Tibial nerve (tissue), 4 donors: ENCODE measurements around the gene TMEM174. TPM values are rescaled to one million over a fixed set of nuclear protein-coding genes. Genes with fewer than 3 reads are reported as not detected.
A peak's percentile ranks its signal among the peaks of the same experiment; 100 is the strongest.

ENCODE experiments used
- DNase-seq, 2 donors: peaks; one replicate each; pipeline ENCODE4 v3.0.0-alpha.2; 2019; ENCODE audit warnings: low spot score in 2 of 2
- H3K27ac ChIP-seq, 4 donors: fragments of 200-600 bp; sonication (generic) in 3 of 4; one replicate each; pipeline ENCODE4 v1.5.1; 2017 to 2019; ENCODE audit warnings: mild to moderate bottlenecking in 1 of 4
- H3K27me3 ChIP-seq, 2 donors: fragments of 200-600 bp; sonication (generic) in 1 of 2; one replicate each; pipeline versions ENCODE4 v1.5.1 to v1.6.0; 2017 to 2019
- H3K36me3 ChIP-seq, 3 donors: fragments of 200-600 bp; sonication (generic); one replicate each; pipeline ENCODE4 v1.5.1; 2018 to 2019
- H3K4me1 ChIP-seq, 4 donors: fragments of 200-600 bp; sonication (generic) in 3 of 4; one replicate each; pipeline ENCODE4 v1.5.1; 2017 to 2019
- H3K4me3 ChIP-seq, 4 donors: fragments of 200-600 bp; sonication (generic) in 3 of 4; one replicate each; pipeline ENCODE4 v1.5.1; 2017 to 2019; ENCODE audit warnings: mild to moderate bottlenecking in 1 of 4, moderate library complexity in 1 of 4
- H3K9me3 ChIP-seq, 4 donors: fragments of 200-600 bp; sonication (generic) in 3 of 4; one replicate each; pipeline ENCODE4 v1.5.1; 2017 to 2019
- EP300 ChIP-seq, 2 donors: sonication (generic); formaldehyde crosslinking; IDR thresholded peaks; one replicate each; pipeline ENCODE4 v1.6.1; 2017; ENCODE audit warnings: antibody characterized with exemption in 2 of 2, mild to moderate bottlenecking in 1 of 2
- POLR2A ChIP-seq, 2 donors: fragments of 450-650 bp; IDR thresholded peaks; one replicate each; pipeline ENCODE4 v1.6.1; 2017; ENCODE audit warnings: antibody characterized with exemption in 2 of 2, mild to moderate bottlenecking in 2 of 2, moderate library complexity in 2 of 2
- WGBS, 2 donors: methylation state at CpG; one replicate each; pipeline ENCODE4 v1.1.5; 2018; 5-methylcytosine and 5-hydroxymethylcytosine counted together
- total RNA-seq, 4 donors: library from RNA; depleted of rRNA; stranded (reverse); fragments of >200 nt; gene quantifications; one replicate each; pipeline ENCODE4 v1.1.0, GENCODE V29; 2016
- TF ChIP-seq, protein P1 (sequence below), 5 experiments: fragments of 200-600 bp in 3 of 5; fragments of 450-650 bp in 2 of 5; sonication (generic) in 3 of 5; IDR thresholded peaks; one replicate each; pipeline ENCODE4 v1.5.1; 2016 to 2019; ENCODE audit warnings: antibody characterized with exemption in 5 of 5, mild to moderate bottlenecking in 3 of 5, moderate library complexity in 2 of 5

The TMEM174 gene
- total RNA-seq, 4 donors from 2014 or later = not detected

GRCh38 chr5:73158313-73158712 lies 14.7 kb upstream of the TMEM174 start:
- Histone ChIP-seq H3K27me3 (no peaks in the 10 kb centered on the region), H3K4me1 (no peaks in the 10 kb centered on the region), H3K9me3 (no peaks in the 10 kb centered on the region), H3K27ac (no peak overlapping the region), H3K4me3 (no peak overlapping the region), H3K36me3 (no peaks in the 10 kb centered on the region)
- WGBS, 2 donors = 92 to 98% methylated on average over 4 of the region's 4 CpGs
- no peak for TF ChIP-seq POLR2A (IDR thresholded peaks at IDR 0.05)
- no peak for TF ChIP-seq EP300 (IDR thresholded peaks at IDR 0.05)
- TF ChIP-seq, protein P1, sequence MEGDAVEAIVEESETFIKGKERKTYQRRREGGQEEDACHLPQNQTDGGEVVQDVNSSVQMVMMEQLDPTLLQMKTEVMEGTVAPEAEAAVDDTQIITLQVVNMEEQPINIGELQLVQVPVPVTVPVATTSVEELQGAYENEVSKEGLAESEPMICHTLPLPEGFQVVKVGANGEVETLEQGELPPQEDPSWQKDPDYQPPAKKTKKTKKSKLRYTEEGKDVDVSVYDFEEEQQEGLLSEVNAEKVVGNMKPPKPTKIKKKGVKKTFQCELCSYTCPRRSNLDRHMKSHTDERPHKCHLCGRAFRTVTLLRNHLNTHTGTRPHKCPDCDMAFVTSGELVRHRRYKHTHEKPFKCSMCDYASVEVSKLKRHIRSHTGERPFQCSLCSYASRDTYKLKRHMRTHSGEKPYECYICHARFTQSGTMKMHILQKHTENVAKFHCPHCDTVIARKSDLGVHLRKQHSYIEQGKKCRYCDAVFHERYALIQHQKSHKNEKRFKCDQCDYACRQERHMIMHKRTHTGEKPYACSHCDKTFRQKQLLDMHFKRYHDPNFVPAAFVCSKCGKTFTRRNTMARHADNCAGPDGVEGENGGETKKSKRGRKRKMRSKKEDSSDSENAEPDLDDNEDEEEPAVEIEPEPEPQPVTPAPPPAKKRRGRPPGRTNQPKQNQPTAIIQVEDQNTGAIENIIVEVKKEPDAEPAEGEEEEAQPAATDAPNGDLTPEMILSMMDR (IDR thresholded peaks at IDR 0.05) = no peak
- DNase-seq = no peak

DNA sequence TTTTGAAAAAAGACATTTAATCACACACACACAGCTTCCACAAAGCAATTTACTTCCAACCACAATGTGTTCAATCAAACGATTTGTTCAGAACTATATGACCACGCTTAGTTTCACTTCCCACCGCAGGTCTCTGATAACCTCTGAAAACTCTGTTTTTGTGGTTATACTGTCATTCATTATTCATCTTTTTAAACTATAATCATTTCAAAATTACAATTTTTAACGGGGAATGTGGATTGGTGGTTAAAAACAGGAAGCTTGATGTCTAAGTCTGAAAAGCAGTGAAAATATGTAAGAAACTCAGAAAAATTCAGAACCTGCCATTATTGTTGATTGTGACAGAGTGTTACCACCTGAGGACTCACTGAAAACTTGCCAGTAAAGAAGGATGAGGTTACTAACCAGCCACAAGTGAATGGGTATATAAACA lies 12.7 kb upstream of the TMEM174 start:
- Histone ChIP-seq H3K9me3 (no peaks in the 10 kb centered on the region), H3K27ac (no peak overlapping the region), H3K27me3 (no peaks in the 10 kb centered on the region), H3K4me1 (no peaks in the 10 kb centered on the region), H3K4me3 (no peak overlapping the region), H3K36me3 (no peaks in the 10 kb centered on the region)
- WGBS, 2 donors = 68 to 77% methylated on average over 4 of the region's 4 CpGs
- DNase-seq = no peak
- TF ChIP-seq EP300 (IDR thresholded peaks at IDR 0.05) (no peak), POLR2A (IDR thresholded peaks at IDR 0.05) (no peak)
- TF ChIP-seq, protein P1 (IDR thresholded peaks at IDR 0.05) = no peak

- no peak for TF ChIP-seq POLR2A (IDR thresholded peaks at IDR 0.05)
- TF ChIP-seq, protein P1 (IDR thresholded peaks at IDR 0.05) = peak in 1 of 5 experiments; percentile 23
- Histone ChIP-seq H3K9me3 (no peaks in the 10 kb centered on the region), H3K4me3 (no peak overlapping the region), H3K27me3 (no peaks in the 10 kb centered on the region), H3K4me1 (no peaks in the 10 kb centered on the region), H3K27ac (no peak overlapping the region), H3K36me3 (no peaks in the 10 kb centered on the region)
- DNase-seq = no peak
Measured at GRCh38 chr5:73170522-73170921, 2.5 kb upstream of the TMEM174 start.

GRCh38 chr5:73171495-73171894 lies 1.5 kb upstream of the TMEM174 start:
- TF ChIP-seq EP300 (IDR thresholded peaks at IDR 0.05) = no peak
- TF ChIP-seq, protein P1 (IDR thresholded peaks at IDR 0.05) = no peak
- no peak for TF ChIP-seq POLR2A (IDR thresholded peaks at IDR 0.05)
- H3K36me3 ChIP-seq = no peaks in the 10 kb centered on the region
- H3K9me3 ChIP-seq = no peaks in the 10 kb centered on the region
- no peak overlapping the region for H3K27ac ChIP-seq
- H3K27me3 ChIP-seq = no peaks in the 10 kb centered on the region
- H3K4me1 ChIP-seq = no peaks in the 10 kb centered on the region
- H3K4me3 ChIP-seq = no peak overlapping the region
- no peak for DNase-seq

GRCh38 chr5:73174100-73174815 lies 1.3 kb downstream of the TMEM174 start:
- no peaks in the 10 kb centered on the region for H3K4me1 ChIP-seq
- no peak overlapping the region for H3K27ac ChIP-seq
- TF ChIP-seq, protein P1 (IDR thresholded peaks at IDR 0.05) = no peak
- TF ChIP-seq EP300 (IDR thresholded peaks at IDR 0.05) (no peak), POLR2A (IDR thresholded peaks at IDR 0.05) (no peak)

More at GRCh38 chr5:73174100-73174815, 1.3 kb downstream of the TMEM174 start:
- Histone ChIP-seq H3K36me3 (no peaks in the 10 kb centered on the region), H3K27me3 (no peaks in the 10 kb centered on the region), H3K9me3 (no peaks in the 10 kb centered on the region), H3K4me3 (no peak overlapping the region)
- DNase-seq = no peak
- WGBS, 2 donors = 58 to 60% methylated on average over 8 of the region's 8 CpGs
